ENCODE data around the gene PSORS1C1.

- TF ChIP-seq CTCF (conservative IDR thresholded peaks at IDR 0.05) (no peak), ZFX (IDR thresholded peaks at IDR 0.05) (no peak)
Observed at GRCh38 chr6:31091680-31092079, 22.9 kb upstream of the PSORS1C1 start.
